Adrenal gland (tissue), 5 donors: Measurements from ENCODE around the gene SORBS1.

Source experiments
- POLR2A ChIP-seq, 2 donors: fragments of 450-650 bp; IDR thresholded peaks; one replicate each; pipeline ENCODE4 v1.6.1; 2017; ENCODE audit warnings: antibody characterized with exemption in 2 of 2, mild to moderate bottlenecking in 2 of 2, moderate library complexity in 1 of 2
- TF ChIP-seq, protein P1 (sequence below), 6 experiments: fragments of 450-650 bp in 4 of 6; fragments of 200-600 bp in 2 of 6; sonication (generic) in 1 of 6; IDR thresholded peaks; 1 replicate in 5 of 6; 2 replicates in 1 of 6; pipeline versions ENCODE4 v1.5.1 to v1.8.0; 2016 to 2021; ENCODE audit warnings: antibody characterized with exemption in 6 of 6, mild to moderate bottlenecking in 2 of 6, moderate library complexity in 1 of 6
- donor health status: DM: no; HTN: no; CAD: no.

DNA sequence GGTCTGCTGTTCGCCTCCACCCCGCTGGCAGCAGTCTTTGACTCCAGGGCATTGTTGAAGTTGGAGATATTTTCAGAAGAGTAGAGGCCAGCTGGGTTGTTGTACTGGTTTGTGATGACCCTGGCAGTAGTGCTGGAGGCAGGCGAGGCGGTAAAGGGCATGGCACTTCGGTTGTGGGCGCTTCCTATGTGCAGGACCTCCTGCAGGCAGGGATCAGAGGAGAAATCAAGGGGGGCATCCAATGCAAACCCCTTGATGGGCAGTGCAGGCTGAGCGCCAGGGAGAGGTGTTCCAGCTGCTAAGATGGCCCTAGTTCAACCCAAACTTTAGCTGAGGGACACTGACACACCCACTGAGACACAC, 297.3 kb downstream of the SORBS1 start:
- TF ChIP-seq, protein P1, sequence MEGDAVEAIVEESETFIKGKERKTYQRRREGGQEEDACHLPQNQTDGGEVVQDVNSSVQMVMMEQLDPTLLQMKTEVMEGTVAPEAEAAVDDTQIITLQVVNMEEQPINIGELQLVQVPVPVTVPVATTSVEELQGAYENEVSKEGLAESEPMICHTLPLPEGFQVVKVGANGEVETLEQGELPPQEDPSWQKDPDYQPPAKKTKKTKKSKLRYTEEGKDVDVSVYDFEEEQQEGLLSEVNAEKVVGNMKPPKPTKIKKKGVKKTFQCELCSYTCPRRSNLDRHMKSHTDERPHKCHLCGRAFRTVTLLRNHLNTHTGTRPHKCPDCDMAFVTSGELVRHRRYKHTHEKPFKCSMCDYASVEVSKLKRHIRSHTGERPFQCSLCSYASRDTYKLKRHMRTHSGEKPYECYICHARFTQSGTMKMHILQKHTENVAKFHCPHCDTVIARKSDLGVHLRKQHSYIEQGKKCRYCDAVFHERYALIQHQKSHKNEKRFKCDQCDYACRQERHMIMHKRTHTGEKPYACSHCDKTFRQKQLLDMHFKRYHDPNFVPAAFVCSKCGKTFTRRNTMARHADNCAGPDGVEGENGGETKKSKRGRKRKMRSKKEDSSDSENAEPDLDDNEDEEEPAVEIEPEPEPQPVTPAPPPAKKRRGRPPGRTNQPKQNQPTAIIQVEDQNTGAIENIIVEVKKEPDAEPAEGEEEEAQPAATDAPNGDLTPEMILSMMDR (IDR thresholded peaks at IDR 0.05): no peak
- TF ChIP-seq POLR2A (IDR thresholded peaks at IDR 0.05): no peak
